Brain microvascular endothelial cell (primary cell): ENCODE results near the gene SAMD4A.

ENCODE experiments used
- DNase-seq: peaks from one replicate; pipeline ENCODE4 v3.0.0-alpha.2; 2020
- H3K27ac ChIP-seq: fragments of 250-450 bp; sonication (Bioruptor Pico); 2 replicates; pipeline ENCODE4 v1.5.1; 2020; ENCODE audit warnings: mild to moderate bottlenecking, moderate library complexity
- H3K27me3 ChIP-seq: fragments of 250-450 bp; sonication (Bioruptor Pico); replicated peaks from 2 replicates; pipeline ENCODE4 v1.5.1; 2020; ENCODE audit warnings: mild to moderate bottlenecking
- H3K36me3 ChIP-seq: fragments of 250-450 bp; sonication (Bioruptor Pico); replicated peaks from 2 replicates; pipeline ENCODE4 v1.5.1; 2020; ENCODE audit warnings: mild to moderate bottlenecking
- H3K4me3 ChIP-seq: 2 replicates; pipeline ENCODE4 v1.5.1; 2011; ENCODE audit warnings: low read depth, mild to moderate bottlenecking, control low read depth, low read length, moderate library complexity
- CTCF ChIP-seq: IDR thresholded peaks from 2 replicates; pipeline ENCODE4 v1.5.1; 2011; ENCODE audit warnings: low read depth, mild to moderate bottlenecking, moderate library complexity, low read length, control low read depth, inconsistent platforms; ENCODE audit errors: missing control alignments
- in situ Hi-C: cut with HindIII; loops from 2 replicates; pipeline ENCODE4 v1.10.0; 2017; ENCODE audit warnings: low sequenced_read_pairs, low pct_ligation_motif_present

The SAMD4A gene

DNA sequence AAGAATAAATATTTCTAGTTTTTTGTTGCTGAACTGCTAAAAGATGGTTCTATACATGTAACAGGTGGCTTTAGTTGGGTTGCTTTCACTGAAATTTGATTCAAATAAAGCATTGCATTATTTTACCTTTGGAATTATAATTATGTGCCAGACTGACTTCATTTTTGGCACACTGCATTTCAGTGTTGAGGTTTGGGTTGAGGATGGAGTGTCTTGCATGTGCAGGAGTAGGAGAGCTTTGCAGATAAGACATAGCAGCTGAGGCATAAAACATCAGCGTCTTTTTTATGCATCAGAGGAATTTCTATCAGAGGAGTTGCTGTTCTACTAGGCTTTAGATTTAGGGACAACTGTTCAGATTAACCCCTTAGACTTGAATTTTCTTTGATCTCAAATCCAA, 17.2 kb downstream of the SAMD4A start:
- no peak for TF ChIP-seq CTCF
- Histone ChIP-seq H3K27ac (no peak overlapping the region), H3K36me3 (no peaks in the 10 kb centered on the region), H3K4me3 (no peak overlapping the region), H3K27me3 (no peaks in the 10 kb centered on the region)
- in situ Hi-C loops = no loop called here
- DNase-seq = no peak

- Histone ChIP-seq H3K27ac (no peak overlapping the region), H3K27me3 (no peaks in the 10 kb centered on the region), H3K36me3 (no peaks in the 10 kb centered on the region), H3K4me3 (no peak overlapping the region)
- DNase-seq = no peak
- in situ Hi-C loops = no loop called here
- TF ChIP-seq CTCF = no peak
Observed at GRCh38 chr14:54585214-54585613, 18.3 kb downstream of the SAMD4A start.

GRCh38 chr14:54589076-54589475, 22.1 kb downstream of the SAMD4A start:
- Histone ChIP-seq H3K4me3 (no peak overlapping the region), H3K36me3 (no peaks in the 10 kb centered on the region), H3K27ac (no peak overlapping the region), H3K27me3 (no peaks in the 10 kb centered on the region)
- no peak for DNase-seq
- in situ Hi-C loops = no loop called here
- TF ChIP-seq CTCF = no peak

DNA sequence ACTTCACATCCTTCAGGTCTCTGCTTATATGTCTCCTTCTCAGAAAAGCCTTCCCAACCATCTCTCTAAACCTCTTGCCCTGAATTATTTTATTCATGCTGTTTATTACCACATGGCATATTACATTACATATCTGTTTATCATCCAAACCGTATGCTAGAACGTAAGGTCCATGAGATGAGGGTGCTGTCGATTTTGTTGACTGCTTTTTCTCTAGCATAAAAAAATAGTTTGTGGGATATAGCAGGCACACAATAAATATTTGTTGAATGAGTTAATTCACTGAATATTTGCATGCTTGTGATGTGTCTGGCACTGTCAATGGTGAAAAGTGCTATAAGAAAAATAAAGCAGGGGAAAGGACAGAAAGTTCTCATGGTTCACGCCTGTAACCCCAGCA, 22.9 kb downstream of the SAMD4A start:
- H3K27ac ChIP-seq = no peak overlapping the region
- in situ Hi-C loops = no loop called here

GRCh38 chr14:54590481-54590880, 23.6 kb downstream of the SAMD4A start:
- Histone ChIP-seq H3K27ac (no peak overlapping the region), H3K36me3 (no peaks in the 10 kb centered on the region), H3K4me3 (no peak overlapping the region), H3K27me3 (no peaks in the 10 kb centered on the region)
- no peak for TF ChIP-seq CTCF
- DNase-seq = no peak
- in situ Hi-C loops = no loop called here

More for the DNA sequence above, 22.9 kb downstream of the SAMD4A start:
- no peak for TF ChIP-seq CTCF
- no peaks in the 10 kb centered on the region for H3K36me3 ChIP-seq
- DNase-seq = no peak
- H3K4me3 ChIP-seq = no peak overlapping the region
- H3K27me3 ChIP-seq = no peaks in the 10 kb centered on the region

DNA sequence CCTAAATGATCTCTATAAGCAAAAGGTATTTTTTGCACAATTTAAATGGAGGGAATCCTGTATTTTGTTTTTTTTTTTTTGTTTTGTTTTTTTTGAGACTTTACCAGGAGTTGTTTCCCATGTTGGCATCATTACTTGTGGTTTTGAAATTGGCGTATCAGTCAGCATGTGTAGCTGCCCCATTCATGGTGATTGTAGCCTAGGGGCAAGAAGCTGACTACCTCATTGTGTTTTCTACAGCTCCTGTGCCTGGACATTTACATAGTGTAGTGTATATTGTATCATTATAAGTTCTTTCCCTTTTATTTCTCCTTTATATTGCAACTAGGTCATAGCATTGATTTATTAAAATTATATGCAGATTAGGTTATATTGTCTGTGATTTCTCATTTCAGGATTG, 24.5 kb downstream of the SAMD4A start:
- no peaks in the 10 kb centered on the region for H3K36me3 ChIP-seq
- no peak overlapping the region for H3K27ac ChIP-seq
- no peak for TF ChIP-seq CTCF
- H3K27me3 ChIP-seq = no peaks in the 10 kb centered on the region
- H3K4me3 ChIP-seq = no peak overlapping the region
- in situ Hi-C loops = no loop called here
- DNase-seq = no peak
